Measurements from ENCODE around the gene C11orf98. TPM values are rescaled to one million over a fixed set of nuclear protein-coding genes. Genes with fewer than 3 reads are reported as not detected.

C11orf98 gene
- total RNA-seq, 4 donors from 2014 or later = 12.8 to 29.3 (median 25.7) TPM

DNA sequence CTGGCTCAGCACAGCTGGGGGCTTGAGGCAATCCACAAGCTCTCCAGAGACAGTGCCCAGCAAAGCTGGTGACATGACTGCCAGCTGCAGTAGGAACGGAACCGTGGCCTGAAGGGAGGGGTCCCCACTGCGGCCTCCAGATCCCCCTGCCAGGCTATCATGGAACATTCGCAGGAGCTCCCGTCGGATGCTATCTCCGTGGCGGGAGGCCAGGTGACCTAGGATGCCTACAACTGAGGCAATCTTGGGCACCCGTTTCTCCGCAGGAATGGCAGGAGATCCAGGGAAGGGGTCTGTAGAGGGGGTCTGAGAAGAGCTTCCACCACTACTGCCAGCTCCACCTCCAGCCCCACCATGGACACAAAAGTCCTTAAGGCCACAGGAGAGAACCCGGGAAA is 16.0 kb downstream of the C11orf98 start:
- WGBS = 92% methylated on average over 11 of the region's 11 CpGs

GRCh38 chr11:62648185-62648966 is 16.6 kb downstream of the C11orf98 start:
- peaks cover 35% of the 10 kb centered on the region for H3K36me3 ChIP-seq
- H3K4me3 ChIP-seq = no peak overlapping the region
- no peak for TF ChIP-seq POLR2AphosphoS5 (IDR thresholded peaks at IDR 0.05)
- no peak for TF ChIP-seq POLR2A (IDR thresholded peaks at IDR 0.05)
- no peak for TF ChIP-seq CTCF (IDR thresholded peaks at IDR 0.05)
- no peak for TF ChIP-seq EP300 (IDR thresholded peaks at IDR 0.05)
- no peak overlapping the region for H3K27ac ChIP-seq
- no peaks in the 10 kb centered on the region for H3K9me3 ChIP-seq
- 89% methylated on average over 14 of the region's 24 CpGs for WGBS
- no peaks in the 10 kb centered on the region for H3K27me3 ChIP-seq
- no peak for DNase-seq (ENCODE audit: low spot score in 2 of 2)
- H3K4me1 ChIP-seq = peaks cover 40% of the 10 kb centered on the region

More for the DNA sequence above, 16.0 kb downstream of the C11orf98 start:
- Histone ChIP-seq H3K36me3 (peaks cover 29% of the 10 kb centered on the region), H3K9me3 (no peaks in the 10 kb centered on the region), H3K27me3 (no peaks in the 10 kb centered on the region), H3K4me3 (no peak overlapping the region), H3K27ac (no peak overlapping the region), H3K4me1 (peaks cover 43% of the 10 kb centered on the region)
- TF ChIP-seq POLR2AphosphoS5 (IDR thresholded peaks at IDR 0.05) = no peak
- no peak for TF ChIP-seq CTCF (IDR thresholded peaks at IDR 0.05)
- no peak for TF ChIP-seq POLR2A (IDR thresholded peaks at IDR 0.05)
- TF ChIP-seq EP300 (IDR thresholded peaks at IDR 0.05) = no peak
- DNase-seq (ENCODE audit: low spot score in 2 of 2) = no peak

GRCh38 chr11:62647609-62648005 is 17.4 kb downstream of the C11orf98 start:
- Histone ChIP-seq H3K9me3 (no peaks in the 10 kb centered on the region), H3K4me3 (no peak overlapping the region), H3K4me1 (peaks cover 38% of the 10 kb centered on the region), H3K27me3 (no peaks in the 10 kb centered on the region), H3K36me3 (peaks cover 38% of the 10 kb centered on the region), H3K27ac (no peak overlapping the region)
- 79% methylated on average over 3 of the region's 6 CpGs for WGBS
- no peak for TF ChIP-seq POLR2AphosphoS5 (IDR thresholded peaks at IDR 0.05)
- TF ChIP-seq EP300 (IDR thresholded peaks at IDR 0.05) = no peak
- no peak for TF ChIP-seq POLR2A (IDR thresholded peaks at IDR 0.05)
- TF ChIP-seq CTCF (IDR thresholded peaks at IDR 0.05) = no peak
- DNase-seq (ENCODE audit: low spot score in 2 of 2) = no peak

GRCh38 chr11:62646825-62647608 is 18.0 kb downstream of the C11orf98 start:
- no peak for DNase-seq (ENCODE audit: low spot score in 2 of 2)
- peak overlapping the region; percentile 99 for H3K4me3 ChIP-seq
- H3K27ac ChIP-seq = peak overlapping the region; percentile 98
- peaks cover 38% of the 10 kb centered on the region for H3K36me3 ChIP-seq
- TF ChIP-seq POLR2A (IDR thresholded peaks at IDR 0.05) (no peak), POLR2AphosphoS5 (IDR thresholded peaks at IDR 0.05) (no peak), CTCF (IDR thresholded peaks at IDR 0.05) (no peak)
- no peaks in the 10 kb centered on the region for H3K9me3 ChIP-seq
- WGBS = 49% methylated on average over 21 of the region's 32 CpGs
- peaks cover 33% of the 10 kb centered on the region for H3K4me1 ChIP-seq
- no peaks in the 10 kb centered on the region for H3K27me3 ChIP-seq

Data from suprapubic skin (tissue), 4 donors.